ENCODE results near the gene PTPRM.

DNA sequence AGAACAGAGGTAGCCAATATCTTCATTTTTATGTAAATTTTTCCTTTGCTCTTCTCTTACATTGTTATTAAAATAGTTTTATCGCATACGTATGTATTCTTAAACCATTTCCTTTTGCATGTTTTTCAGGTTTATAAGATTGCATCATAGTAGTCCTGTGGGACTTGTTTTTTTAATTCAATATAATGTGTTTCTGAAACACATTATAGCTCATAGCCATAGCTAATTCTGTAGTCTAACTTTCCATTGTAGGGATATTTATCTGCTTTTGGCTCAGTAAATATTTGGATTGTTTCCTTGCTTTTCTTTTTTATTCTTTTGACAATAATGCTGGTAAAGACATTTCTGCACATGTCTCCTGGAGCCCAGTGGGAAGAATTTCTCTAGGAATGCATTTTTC lies 484.3 kb downstream of the PTPRM start:
- no peak for TF ChIP-seq CTCF (IDR thresholded peaks at IDR 0.05; ENCODE audit: borderline replicate concordance, extremely low read depth, low read length, poor library complexity, severe bottlenecking)
- no peak for TF ChIP-seq EZH2 (IDR thresholded peaks at IDR 0.05; ENCODE audit: borderline replicate concordance, low read depth, low read length, severe bottlenecking)

Data from DND-41 (cell line).